Activated naive CD4-positive, alpha-beta T cell (primary cell): ENCODE measurements around the gene ANGPTL1.

Experiments used
- DNase-seq, 4 experiments: peaks; one replicate each; lab custom pipeline; 2025; lab: John Stamatoyannopoulos, UW

Gene ANGPTL1

GRCh38 chr1:178870944-178871343, at the start of gene ANGPTL1:
ANGPTL1 (minus strand) TSS chr1:178871077; CDS start chr1:178865776, 5,301 bp downstream.
- DNase-seq = no peak

GRCh38 chr1:178919581-178919980, 48.7 kb upstream of the ANGPTL1 start:
- no peak for DNase-seq

GRCh38 chr1:178918955-178919354, 48.1 kb upstream of the ANGPTL1 start:
- DNase-seq = no peak

DNA sequence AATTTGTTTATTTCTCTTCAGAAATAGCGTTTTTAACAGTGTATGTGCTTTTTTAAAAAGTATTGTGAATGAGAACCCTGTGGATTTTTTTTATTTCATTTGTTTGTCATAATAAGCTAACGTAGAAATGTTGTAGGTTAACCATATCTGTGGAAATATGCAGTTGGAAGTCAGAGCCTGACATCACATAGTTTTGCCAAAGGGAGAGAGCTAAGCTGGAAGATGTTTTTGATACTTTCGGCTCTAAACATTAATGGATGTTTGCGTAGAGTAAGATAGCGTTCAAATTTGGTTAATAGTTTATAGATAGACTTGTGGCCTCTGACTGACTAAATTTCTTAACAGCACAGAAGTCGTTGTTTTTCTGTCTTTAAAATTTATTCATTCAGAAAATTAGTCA, 47.4 kb upstream of the ANGPTL1 start:
- DNase-seq = no peak

GRCh38 chr1:178916448-178917174, 45.7 kb upstream of the ANGPTL1 start:
- no peak for DNase-seq

DNA sequence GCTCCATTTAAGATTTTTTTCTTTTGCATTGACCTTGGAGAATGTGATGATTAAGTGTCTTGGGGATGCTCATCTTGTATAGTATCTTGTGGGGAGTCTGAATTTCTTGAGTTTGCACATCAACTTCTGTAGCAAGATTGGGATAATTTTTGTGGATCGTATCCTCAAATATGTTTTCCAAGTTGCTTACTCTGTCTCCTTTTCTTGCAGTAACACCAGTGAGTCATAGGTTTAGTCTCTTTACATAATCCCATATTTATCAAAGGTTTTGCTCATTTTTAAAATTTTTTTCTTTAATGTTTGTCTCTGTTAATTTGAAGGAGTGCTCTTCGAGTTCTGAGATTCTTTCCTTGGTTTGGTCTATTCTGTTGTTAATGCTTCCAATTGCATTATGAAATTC, 41.7 kb upstream of the ANGPTL1 start:
- no peak for DNase-seq

GRCh38 chr1:178910023-178910422, 39.1 kb upstream of the ANGPTL1 start:
- DNase-seq = no peak

- DNase-seq = no peak
Measured at GRCh38 chr1:178908358-178908757, 37.5 kb upstream of the ANGPTL1 start.

GRCh38 chr1:178901482-178902125, 30.7 kb upstream of the ANGPTL1 start:
- no peak for DNase-seq

GRCh38 chr1:178899402-178899801, 28.5 kb upstream of the ANGPTL1 start:
- no peak for DNase-seq

DNA sequence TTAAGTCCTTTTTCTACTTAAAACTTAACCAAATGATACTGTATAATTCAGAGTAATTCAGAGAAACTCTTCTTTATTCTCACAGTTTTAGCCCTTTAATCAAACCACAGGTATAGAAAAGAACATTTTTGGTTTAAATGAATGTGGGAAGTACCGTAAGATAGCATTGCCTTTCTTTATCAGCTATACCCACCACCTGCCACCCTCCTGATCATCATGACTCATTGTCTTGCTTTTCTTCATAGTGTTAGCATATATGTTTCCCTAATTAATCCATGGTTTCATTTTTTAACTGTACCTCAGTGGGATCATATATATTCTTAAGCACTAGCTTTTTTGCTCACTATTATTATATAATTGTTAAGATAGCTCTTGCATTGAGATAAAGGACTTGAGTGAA, 27.5 kb upstream of the ANGPTL1 start:
- no peak for DNase-seq

- DNase-seq = no peak
Measured at GRCh38 chr1:178895928-178896327, 25.1 kb upstream of the ANGPTL1 start.

DNA sequence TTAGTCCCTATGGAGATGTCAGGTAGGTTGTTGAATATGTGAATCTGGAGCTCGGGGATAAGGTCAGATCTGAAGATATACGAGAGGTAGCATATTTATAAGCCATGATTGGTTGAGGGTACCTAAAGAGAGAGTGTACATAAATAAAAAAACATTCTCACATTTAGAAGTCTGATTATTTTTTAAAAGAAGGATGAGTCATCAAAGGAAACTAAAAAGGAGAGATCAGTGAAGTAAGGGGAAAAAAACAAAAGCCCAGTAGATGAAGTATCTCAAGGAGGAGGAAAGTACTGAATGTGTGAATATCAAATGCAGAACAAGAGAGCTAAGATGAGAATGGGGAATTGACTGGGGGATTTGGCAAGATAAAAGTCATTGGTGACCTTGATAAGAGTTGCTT, 15.7 kb upstream of the ANGPTL1 start:
- no peak for DNase-seq

- DNase-seq = no peak
Measured at GRCh38 chr1:178885869-178886268, 15.0 kb upstream of the ANGPTL1 start.

GRCh38 chr1:178881950-178882349, 11.1 kb upstream of the ANGPTL1 start:
- DNase-seq = no peak

- DNase-seq = no peak
Measured at GRCh38 chr1:178877896-178878295, 7.0 kb upstream of the ANGPTL1 start.

GRCh38 chr1:178875936-178876335, 5.1 kb upstream of the ANGPTL1 start:
- DNase-seq = no peak

DNA sequence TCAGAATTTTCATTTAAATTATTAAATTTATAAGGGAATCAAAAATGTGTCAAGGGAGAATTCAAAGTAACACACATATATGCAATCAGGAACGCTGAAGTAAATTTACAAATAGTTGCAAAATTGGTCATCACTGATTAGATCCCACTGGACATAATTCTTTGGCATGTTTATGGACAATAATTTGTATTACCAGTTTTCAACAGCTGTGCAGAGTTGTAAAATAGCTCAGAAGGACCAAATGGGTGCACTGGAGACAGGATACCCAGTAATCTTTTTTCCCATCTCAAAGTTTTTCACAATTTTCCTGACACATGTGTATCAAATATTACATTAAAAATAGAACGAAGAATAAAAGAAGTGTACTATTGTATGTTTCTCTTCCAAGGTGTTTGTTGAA, 4.1 kb upstream of the ANGPTL1 start:
- no peak for DNase-seq

- no peak for DNase-seq
Measured at GRCh38 chr1:178871551-178872320, 859 bp upstream of the ANGPTL1 start.

- no peak for DNase-seq
Measured at GRCh38 chr1:178870221-178870620, 656 bp downstream of the ANGPTL1 start.

DNA sequence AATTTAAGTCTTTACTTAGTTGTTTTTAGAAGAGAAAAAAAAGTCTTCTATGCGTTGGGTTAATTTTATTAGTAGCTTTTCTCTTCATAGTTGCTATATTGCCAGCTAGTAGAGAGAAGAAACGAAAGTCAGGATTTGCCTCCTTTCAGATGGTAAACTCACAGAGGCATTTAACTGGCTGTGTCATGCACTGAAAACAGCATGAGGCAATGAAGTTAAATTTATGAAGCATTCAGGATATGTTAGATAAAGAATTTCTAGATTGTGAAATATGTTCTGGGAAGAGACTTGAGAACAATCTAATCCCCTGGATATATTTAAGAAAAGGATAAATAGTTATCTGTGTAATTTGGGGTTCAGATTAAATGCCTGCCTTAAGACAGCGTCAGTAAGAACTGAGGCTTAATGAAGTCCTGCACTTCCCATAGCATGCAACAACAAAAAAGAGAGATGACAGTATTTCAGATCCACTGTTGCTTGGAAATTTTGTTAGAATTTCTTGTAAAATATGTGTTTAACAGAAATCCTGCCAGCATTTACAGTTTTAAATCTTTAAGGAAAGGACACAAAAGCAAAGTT, 1.7 kb downstream of the ANGPTL1 start:
- no peak for DNase-seq

DNA sequence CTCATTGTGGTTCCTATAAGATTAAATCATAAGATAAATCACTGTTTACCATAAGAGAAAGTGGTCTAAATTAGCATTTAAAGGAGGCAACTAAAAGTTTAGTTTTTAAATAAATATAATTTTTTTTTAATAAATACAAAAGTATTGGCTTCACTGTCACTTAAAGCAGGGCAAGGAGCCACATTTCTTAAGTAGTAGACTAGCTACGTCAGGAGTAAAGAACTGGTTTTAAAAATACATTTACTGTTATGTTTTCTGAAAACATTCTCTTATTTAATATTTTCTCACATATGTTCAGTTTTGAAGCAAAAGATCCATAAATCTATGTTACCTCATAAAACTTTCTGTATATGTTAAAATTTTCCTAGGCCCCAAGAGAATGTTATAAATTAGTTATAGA, 2.2 kb downstream of the ANGPTL1 start:
- DNase-seq = no peak

GRCh38 chr1:178867670-178868069, 3.2 kb downstream of the ANGPTL1 start:
- no peak for DNase-seq
